ENCODE data around the gene SAMD8. TPM values are rescaled to one million over a fixed set of nuclear protein-coding genes. Genes with fewer than 3 reads are reported as not detected.
A peak's percentile ranks its signal among the peaks of the same experiment; 100 is the strongest.

Gene SAMD8
- total RNA-seq, 1 donor from 2014 or later, result 23.0 TPM

GRCh38 chr10:75107756-75108683 lies 3.4 kb upstream of the SAMD8 start:
- Histone ChIP-seq H3K27ac (no peak overlapping the region), H3K4me3 (no peak overlapping the region), H3K9me3 (no peaks in the 10 kb centered on the region), H3K36me3 (no peaks in the 10 kb centered on the region), H3K27me3 (no peaks in the 10 kb centered on the region), H3K4me1 (peaks cover 14% of the 10 kb centered on the region)
- intact Hi-C loops (cut with DNase I), result no loop called here
- DNase-seq (no peak), ATAC-seq (no peak)
- no peak for TF ChIP-seq CTCF (IDR thresholded peaks at IDR 0.05)

GRCh38 chr10:75108684-75109458 lies 2.6 kb upstream of the SAMD8 start:
- DNase-seq, result no peak
- Histone ChIP-seq H3K27ac (no peak overlapping the region), H3K4me3 (no peak overlapping the region), H3K9me3 (no peaks in the 10 kb centered on the region), H3K27me3 (no peaks in the 10 kb centered on the region), H3K36me3 (no peaks in the 10 kb centered on the region), H3K4me1 (peaks cover 22% of the 10 kb centered on the region)
- no peak for ATAC-seq
- TF ChIP-seq CTCF (IDR thresholded peaks at IDR 0.05), result peak; percentile 56
- intact Hi-C loops (cut with DNase I), result no loop called here

GRCh38 chr10:75109459-75109778 lies 2.0 kb upstream of the SAMD8 start:
- intact Hi-C loops (cut with DNase I), result no loop called here
- DNase-seq (no peak), ATAC-seq (no peak)
- Histone ChIP-seq H3K27ac (no peak overlapping the region), H3K4me3 (no peak overlapping the region), H3K27me3 (no peaks in the 10 kb centered on the region), H3K4me1 (peaks cover 26% of the 10 kb centered on the region), H3K9me3 (no peaks in the 10 kb centered on the region), H3K36me3 (no peaks in the 10 kb centered on the region)
- TF ChIP-seq CTCF (IDR thresholded peaks at IDR 0.05), result no peak

GRCh38 chr10:75110006-75110632 lies 1.3 kb upstream of the SAMD8 start:
- no peak for ATAC-seq
- TF ChIP-seq CTCF (IDR thresholded peaks at IDR 0.05), result no peak
- Histone ChIP-seq H3K36me3 (no peaks in the 10 kb centered on the region), H3K4me1 (peaks cover 32% of the 10 kb centered on the region), H3K27me3 (no peaks in the 10 kb centered on the region), H3K4me3 (no peak overlapping the region), H3K27ac (no peak overlapping the region), H3K9me3 (no peaks in the 10 kb centered on the region)
- intact Hi-C loops (cut with DNase I), result loop anchor here (10.0 kb wide), 1 partner anchor 125 kb away; the partner anchor contains the start of gene COMTD1
- DNase-seq, result no peak

GRCh38 chr10:75111907-75112679 lies 637 bp downstream of the SAMD8 start:
- TF ChIP-seq CTCF (IDR thresholded peaks at IDR 0.05), result no peak
- intact Hi-C loops (cut with DNase I), result loop anchor here (10.0 kb wide), 1 partner anchor 123 kb away; the partner anchor contains the start of gene COMTD1
- peak; percentile 26 for ATAC-seq
- Histone ChIP-seq H3K27ac (peak overlapping the region; percentile 95), H3K9me3 (no peaks in the 10 kb centered on the region), H3K4me3 (peak overlapping the region; percentile 95), H3K4me1 (peaks cover 36% of the 10 kb centered on the region), H3K27me3 (no peaks in the 10 kb centered on the region), H3K36me3 (no peaks in the 10 kb centered on the region)
- DNase-seq, result no peak

Data from upper lobe of right lung (tissue), 1 donor.